IPS DF 4.7 (cell line): Measurements from ENCODE around the gene OPCML.

Experiments used
- DNase-seq: peaks from one replicate; pipeline ENCODE4 v3.0.0-alpha.2; 2013; ENCODE audit warnings: low spot score; ENCODE audit errors: extremely low read depth

OPCML gene

GRCh38 chr11:133413703-133414102, 118.6 kb downstream of the OPCML start:
- no peak for DNase-seq

- DNase-seq: no peak
Observed at GRCh38 chr11:133409799-133410198, 122.5 kb downstream of the OPCML start.

- no peak for DNase-seq
Observed at GRCh38 chr11:133408936-133409335, 123.4 kb downstream of the OPCML start.

GRCh38 chr11:133408402-133408801, 123.9 kb downstream of the OPCML start:
- no peak for DNase-seq

- DNase-seq: no peak
Observed at GRCh38 chr11:133406489-133406888, 125.8 kb downstream of the OPCML start.

GRCh38 chr11:133403900-133404299, 128.4 kb downstream of the OPCML start:
- peak; percentile 11 for DNase-seq

GRCh38 chr11:133402551-133402950, 129.8 kb downstream of the OPCML start:
- DNase-seq: no peak

- no peak for DNase-seq
Observed at GRCh38 chr11:133399855-133400625, 132.3 kb downstream of the OPCML start.

GRCh38 chr11:133399294-133399693, 133.0 kb downstream of the OPCML start:
- no peak for DNase-seq

GRCh38 chr11:133390803-133391202, 141.5 kb downstream of the OPCML start:
- no peak for DNase-seq

GRCh38 chr11:133388975-133389568, 143.2 kb downstream of the OPCML start:
- no peak for DNase-seq

GRCh38 chr11:133388260-133388659, 144.0 kb downstream of the OPCML start:
- DNase-seq: no peak

GRCh38 chr11:133386852-133387251, 145.4 kb downstream of the OPCML start:
- DNase-seq: no peak

- no peak for DNase-seq
Observed at GRCh38 chr11:133386262-133386661, 146.0 kb downstream of the OPCML start.

- no peak for DNase-seq
Observed at GRCh38 chr11:133385781-133386180, 146.5 kb downstream of the OPCML start.

GRCh38 chr11:133384731-133385130, 147.6 kb downstream of the OPCML start:
- no peak for DNase-seq

GRCh38 chr11:133383689-133384088, 148.6 kb downstream of the OPCML start:
- DNase-seq: no peak

- no peak for DNase-seq
Observed at GRCh38 chr11:133383201-133383600, 149.1 kb downstream of the OPCML start.

- DNase-seq: no peak
Observed at GRCh38 chr11:133382131-133382812, 150.0 kb downstream of the OPCML start.

GRCh38 chr11:133381761-133382130, 150.6 kb downstream of the OPCML start:
- no peak for DNase-seq

GRCh38 chr11:133366147-133366546, 166.2 kb downstream of the OPCML start:
- DNase-seq: no peak

- no peak for DNase-seq
Observed at GRCh38 chr11:133362916-133363315, 169.4 kb downstream of the OPCML start.

GRCh38 chr11:133362156-133362555, 170.1 kb downstream of the OPCML start:
- DNase-seq: no peak
